Measurements from ENCODE around the gene DIRAS1. TPM values are rescaled to one million over a fixed set of nuclear protein-coding genes. Genes with fewer than 3 reads are reported as not detected.

Gene DIRAS1
- polyA plus RNA-seq, 2 of the 4 experiments (the other 2 are of a cell fraction), result 2.5 to 4.3 TPM

- WGBS (ENCODE audit: missing lambda C conversion rate), result 85% methylated on average over 6 of the region's 15 CpGs
- FAIRE-seq, result no peak
Observed at GRCh38 chr19:2736550-2737190, 15.5 kb upstream of the DIRAS1 start.

GRCh38 chr19:2735374-2735773 lies 14.2 kb upstream of the DIRAS1 start:
- H3K9me3 ChIP-seq, result no peaks in the 10 kb centered on the region
- H3K4me3 ChIP-seq, result no peak overlapping the region
- POLR2A ChIA-PET, result no interaction called here
- H3K4me1 ChIP-seq, result 0 out of 3 replicates have a peak, but pooled peaks cover 3% of the 10 kb centered on the region
- DNase-seq (ENCODE audit: low read depth in 1 of 2, low spot score in 1 of 2) (no peak), FAIRE-seq (no peak), ATAC-seq (no peak)
- no peak overlapping the region for H3K4me2 ChIP-seq
- CTCF ChIA-PET, result interaction anchor here (0.5 to 2.8 kb wide), 4 partner anchors 14 to 1732 kb away, joined by 3 to 12 read pairs (median 4); no protein-coding TSS in a partner anchor
- WGBS (ENCODE audit: missing lambda C conversion rate), result 83% methylated on average over 1 of the region's 12 CpGs
- no peak overlapping the region for H3K27ac ChIP-seq
- no peak for TF ChIP-seq FOSB (CRISPR knock-in tag; IDR thresholded peaks at IDR 0.05)
- TF ChIP-seq MAX (IDR thresholded peaks at IDR 0.05), result no peak
- no peak for TF ChIP-seq HOXB5 (CRISPR knock-in tag; IDR thresholded peaks at IDR 0.05)
- TF ChIP-seq HMGXB4 (CRISPR knock-in tag; IDR thresholded peaks at IDR 0.05; ENCODE audit: borderline replicate concordance), result no peak
- no peak for TF ChIP-seq RCOR1 (IDR thresholded peaks at IDR 0.05; ENCODE audit: low read depth, low read length)
- TF ChIP-seq JUN (IDR thresholded peaks at IDR 0.05), result no peak

More at GRCh38 chr19:2736550-2737190, 15.5 kb upstream of the DIRAS1 start:
- DNase-seq (ENCODE audit: low read depth in 1 of 2, low spot score in 1 of 2) (no peak), ATAC-seq (no peak)
- H3K4me2 ChIP-seq, result no peak overlapping the region
- CTCF ChIA-PET, result interaction anchor here (1.3 kb wide), 1 partner anchor 88 kb away, joined by 3 read pairs; no protein-coding TSS in a partner anchor
- no peak overlapping the region for H3K4me3 ChIP-seq
- 0 out of 4 replicates have a peak, but pooled peaks of 1 of the 2 experiments have one; percentile 29 for TF ChIP-seq CEBPB (IDR thresholded peaks at IDR 0.05)
- no peak for TF ChIP-seq KDM5A (IDR thresholded peaks at IDR 0.05)
- 0 out of 3 replicates have a peak, but pooled peaks cover 3% of the 10 kb centered on the region for H3K4me1 ChIP-seq
- no peak overlapping the region for H3K27ac ChIP-seq
- POLR2A ChIA-PET, result no interaction called here
- no peaks in the 10 kb centered on the region for H3K9me3 ChIP-seq

GRCh38 chr19:2734589-2735288 lies 13.6 kb upstream of the DIRAS1 start:
- ChIA-PET POLR2A (no interaction called here), CTCF (interaction anchor here (2.8 kb wide), 1 partner anchor 15 kb away, joined by 12 read pairs; no protein-coding TSS in a partner anchor)
- Histone ChIP-seq H3K4me2 (no peak overlapping the region), H3K4me1 (0 out of 3 replicates have a peak, but pooled peaks cover 3% of the 10 kb centered on the region), H3K9me3 (no peaks in the 10 kb centered on the region), H3K27ac (no peak overlapping the region), H3K4me3 (no peak overlapping the region)
- no peak for FAIRE-seq
- TF ChIP-seq MAX (IDR thresholded peaks at IDR 0.05), result no peak
- TF ChIP-seq ZC3H11A (IDR thresholded peaks at IDR 0.05), result no peak
- TF ChIP-seq RAD21 (conservative IDR thresholded peaks at IDR 0.05 in 1 of 2, IDR thresholded peaks at IDR 0.05 in 1 of 2), result no peak
- TF ChIP-seq HDAC2 (IDR thresholded peaks at IDR 0.05), result no peak
- TF ChIP-seq CTCF (IDR thresholded peaks at IDR 0.05), result no peak
- TF ChIP-seq MAZ (IDR thresholded peaks at IDR 0.05; ENCODE audit: borderline replicate concordance, low read depth, low read length), result no peak
- TF ChIP-seq HMGXB4 (CRISPR knock-in tag; IDR thresholded peaks at IDR 0.05; ENCODE audit: borderline replicate concordance), result no peak
- TF ChIP-seq CHD4 (IDR thresholded peaks at IDR 0.05; ENCODE audit: borderline replicate concordance), result no peak
- no peak for TF ChIP-seq PHF8 (IDR thresholded peaks at IDR 0.05; ENCODE audit: borderline replicate concordance, low read depth)
- no peak for TF ChIP-seq JUN (IDR thresholded peaks at IDR 0.05)
- no peak for TF ChIP-seq ZFP36 (IDR thresholded peaks at IDR 0.05; ENCODE audit: borderline replicate concordance, partially characterized antibody)
- no peak for TF ChIP-seq REST (IDR thresholded peaks at IDR 0.05)
- TF ChIP-seq BHLHE40 (IDR thresholded peaks at IDR 0.05; ENCODE audit: low read depth, low read length), result no peak
- TF ChIP-seq POLR2AphosphoS2 (conservative IDR thresholded peaks at IDR 0.05; ENCODE audit: low read length), result no peak
- ATAC-seq, result no peak
- DNase-seq (ENCODE audit: low read depth in 1 of 2, low spot score in 1 of 2), result no peak
- WGBS (ENCODE audit: missing lambda C conversion rate), result 91% methylated on average over 21 of the region's 26 CpGs

All from A549 (cell line).